Parathyroid adenoma (tissue), 2 donors: ENCODE data around the gene GRK1.

Experiments used
- H2AFZ ChIP-seq: fragments of 300-600 bp; sonication (generic); one replicate; pipeline ENCODE4 v1.7.0; 2017; ENCODE audit warnings: antibody characterized with exemption, mild to moderate bottlenecking
- H3K27ac ChIP-seq: fragments of 300-600 bp; sonication (generic); one replicate; pipeline ENCODE4 v1.7.0; 2017
- H3K27me3 ChIP-seq: fragments of 300-600 bp; sonication (generic); one replicate; pipeline ENCODE4 v1.7.0; 2017; ENCODE audit warnings: low read length; ENCODE audit not compliant: control insufficient read depth, insufficient read depth
- H3K36me3 ChIP-seq: fragments of 300-600 bp; sonication (generic); one replicate; pipeline ENCODE4 v1.7.0; 2017; ENCODE audit warnings: low read length; ENCODE audit not compliant: control insufficient read depth, insufficient read depth
- H3K4me1 ChIP-seq: fragments of 300-600 bp; sonication (generic); one replicate; pipeline ENCODE4 v1.7.0; 2017; ENCODE audit warnings: control low read depth
- H3K4me2 ChIP-seq: fragments of 300-600 bp; sonication (generic); one replicate; pipeline ENCODE4 v1.7.0; 2017; ENCODE audit warnings: low read length
- H3K4me3 ChIP-seq: fragments of 300-600 bp; sonication (generic); one replicate; pipeline ENCODE4 v1.7.0; 2017; ENCODE audit warnings: low read depth, low read length
- H3K79me2 ChIP-seq: fragments of 300-600 bp; sonication (generic); one replicate; pipeline ENCODE4 v1.7.0; 2017; ENCODE audit warnings: control low read depth
- H3K9ac ChIP-seq: fragments of 300-600 bp; sonication (generic); one replicate; pipeline ENCODE4 v1.7.0; 2017; ENCODE audit warnings: mild to moderate bottlenecking
- H3K9me3 ChIP-seq: fragments of 300-600 bp; sonication (generic); one replicate; pipeline ENCODE4 v1.7.0; 2017; ENCODE audit warnings: low read length; ENCODE audit not compliant: control insufficient read depth
- TF ChIP-seq, protein P1 (sequence below): fragments of 300-600 bp; sonication (generic); IDR thresholded peaks from one replicate; pipeline ENCODE4 v1.7.0; 2017; ENCODE audit warnings: antibody characterized with exemption, mild to moderate bottlenecking
- donor health status: primary hyperparathyroidism.

The GRK1 gene

DNA sequence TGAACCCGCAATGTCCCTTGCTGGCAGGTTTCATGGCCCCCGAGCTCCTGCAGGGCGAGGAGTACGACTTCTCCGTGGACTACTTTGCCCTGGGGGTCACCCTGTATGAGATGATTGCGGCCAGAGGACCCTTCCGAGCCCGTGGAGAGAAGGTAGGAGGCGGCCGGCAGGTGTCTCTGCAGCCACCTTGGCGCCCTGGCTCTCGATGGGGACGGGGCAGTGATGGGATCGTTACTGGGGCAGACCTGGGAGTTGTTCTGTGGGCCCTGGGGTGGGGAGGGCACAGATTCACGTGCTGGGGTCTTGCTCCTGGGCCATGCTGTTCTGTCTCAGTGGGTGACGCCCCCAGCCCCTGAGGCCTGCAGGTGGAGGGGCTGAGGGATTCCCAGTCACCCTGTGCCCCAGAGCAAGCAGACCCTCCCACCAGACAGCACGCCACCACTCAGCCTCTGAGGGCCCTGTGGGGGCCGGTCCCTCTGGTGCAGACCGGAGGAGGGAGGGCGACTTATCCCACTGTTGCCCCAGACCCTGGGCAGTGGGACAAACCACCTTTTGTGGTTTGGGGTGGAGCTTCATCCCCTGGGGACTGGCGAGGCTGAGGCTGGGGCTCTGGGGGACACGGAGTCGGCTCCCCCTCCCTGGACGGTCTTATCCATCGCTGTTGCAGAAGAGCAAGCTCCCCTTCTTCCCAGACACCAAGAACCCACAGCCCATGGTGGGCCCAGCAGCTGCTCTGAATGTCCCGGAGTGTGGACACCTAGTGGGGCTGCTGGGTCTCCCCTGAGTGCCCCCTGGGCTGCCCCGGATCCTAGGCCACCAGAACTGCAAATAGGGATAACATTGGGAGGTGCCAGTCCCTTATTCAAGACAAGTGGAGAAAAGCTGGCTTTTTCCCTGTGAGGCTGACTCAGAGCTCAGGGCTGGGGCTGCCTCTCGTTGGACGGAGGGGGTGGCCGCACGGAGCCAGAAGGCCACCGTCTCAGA, 64.5 kb downstream of the GRK1 start:
- H3K27me3 ChIP-seq: no peaks in the 10 kb centered on the region
- H2AFZ ChIP-seq: no peak overlapping the region
- no peaks in the 10 kb centered on the region for H3K4me1 ChIP-seq
- H3K9ac ChIP-seq: no peak overlapping the region
- H3K27ac ChIP-seq: no peak overlapping the region
- no peaks in the 10 kb centered on the region for H3K9me3 ChIP-seq
- H3K36me3 ChIP-seq: no peaks in the 10 kb centered on the region
- H3K4me2 ChIP-seq: no peak overlapping the region
- no peaks in the 10 kb centered on the region for H3K79me2 ChIP-seq
- TF ChIP-seq, protein P1, sequence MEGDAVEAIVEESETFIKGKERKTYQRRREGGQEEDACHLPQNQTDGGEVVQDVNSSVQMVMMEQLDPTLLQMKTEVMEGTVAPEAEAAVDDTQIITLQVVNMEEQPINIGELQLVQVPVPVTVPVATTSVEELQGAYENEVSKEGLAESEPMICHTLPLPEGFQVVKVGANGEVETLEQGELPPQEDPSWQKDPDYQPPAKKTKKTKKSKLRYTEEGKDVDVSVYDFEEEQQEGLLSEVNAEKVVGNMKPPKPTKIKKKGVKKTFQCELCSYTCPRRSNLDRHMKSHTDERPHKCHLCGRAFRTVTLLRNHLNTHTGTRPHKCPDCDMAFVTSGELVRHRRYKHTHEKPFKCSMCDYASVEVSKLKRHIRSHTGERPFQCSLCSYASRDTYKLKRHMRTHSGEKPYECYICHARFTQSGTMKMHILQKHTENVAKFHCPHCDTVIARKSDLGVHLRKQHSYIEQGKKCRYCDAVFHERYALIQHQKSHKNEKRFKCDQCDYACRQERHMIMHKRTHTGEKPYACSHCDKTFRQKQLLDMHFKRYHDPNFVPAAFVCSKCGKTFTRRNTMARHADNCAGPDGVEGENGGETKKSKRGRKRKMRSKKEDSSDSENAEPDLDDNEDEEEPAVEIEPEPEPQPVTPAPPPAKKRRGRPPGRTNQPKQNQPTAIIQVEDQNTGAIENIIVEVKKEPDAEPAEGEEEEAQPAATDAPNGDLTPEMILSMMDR: no peak
- H3K4me3 ChIP-seq: no peak overlapping the region

DNA sequence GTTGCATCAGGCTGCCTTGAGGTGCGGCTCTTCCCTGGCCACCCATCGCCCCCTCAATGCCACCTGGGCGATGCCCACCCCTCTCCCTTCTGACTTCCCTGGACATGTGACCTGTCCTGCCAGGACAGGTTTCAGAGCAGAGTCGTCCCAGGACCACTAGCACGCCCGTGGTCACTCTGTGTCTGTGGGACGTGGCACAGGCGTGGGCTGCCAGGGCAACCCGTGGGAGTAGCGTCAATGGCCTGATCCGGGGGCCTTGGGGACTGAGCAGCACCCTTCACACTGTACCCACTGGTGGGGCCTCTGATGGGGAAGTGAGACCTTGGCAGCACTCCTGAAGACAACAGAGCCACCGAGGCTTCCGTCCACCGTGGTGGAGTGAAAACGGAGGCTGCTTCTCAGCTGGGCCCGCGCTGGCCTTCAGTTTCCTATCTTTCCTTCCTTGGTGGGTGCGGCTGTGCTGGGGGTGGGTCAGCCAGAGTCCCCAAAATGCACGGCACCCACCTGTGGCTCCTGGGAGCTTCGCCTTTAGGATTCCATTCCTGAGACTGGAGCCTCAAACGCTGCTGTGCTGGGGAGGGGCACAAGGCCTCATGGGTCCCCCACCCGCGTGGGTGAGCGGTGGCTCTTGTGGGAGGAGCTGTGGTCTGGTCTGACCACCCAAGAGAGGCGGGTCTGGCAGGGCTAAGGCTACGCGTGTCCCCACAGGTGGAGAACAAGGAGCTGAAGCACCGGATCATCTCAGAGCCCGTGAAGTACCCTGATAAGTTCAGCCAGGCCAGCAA, 65.3 kb downstream of the GRK1 start:
- H3K4me2 ChIP-seq: no peak overlapping the region
- TF ChIP-seq, protein P1: no peak
- H2AFZ ChIP-seq: no peak overlapping the region
- no peak overlapping the region for H3K4me3 ChIP-seq
- H3K36me3 ChIP-seq: no peaks in the 10 kb centered on the region
- H3K9ac ChIP-seq: no peak overlapping the region
- H3K79me2 ChIP-seq: no peaks in the 10 kb centered on the region
- H3K4me1 ChIP-seq: no peaks in the 10 kb centered on the region
- no peaks in the 10 kb centered on the region for H3K27me3 ChIP-seq
- H3K27ac ChIP-seq: no peak overlapping the region
- no peaks in the 10 kb centered on the region for H3K9me3 ChIP-seq

DNA sequence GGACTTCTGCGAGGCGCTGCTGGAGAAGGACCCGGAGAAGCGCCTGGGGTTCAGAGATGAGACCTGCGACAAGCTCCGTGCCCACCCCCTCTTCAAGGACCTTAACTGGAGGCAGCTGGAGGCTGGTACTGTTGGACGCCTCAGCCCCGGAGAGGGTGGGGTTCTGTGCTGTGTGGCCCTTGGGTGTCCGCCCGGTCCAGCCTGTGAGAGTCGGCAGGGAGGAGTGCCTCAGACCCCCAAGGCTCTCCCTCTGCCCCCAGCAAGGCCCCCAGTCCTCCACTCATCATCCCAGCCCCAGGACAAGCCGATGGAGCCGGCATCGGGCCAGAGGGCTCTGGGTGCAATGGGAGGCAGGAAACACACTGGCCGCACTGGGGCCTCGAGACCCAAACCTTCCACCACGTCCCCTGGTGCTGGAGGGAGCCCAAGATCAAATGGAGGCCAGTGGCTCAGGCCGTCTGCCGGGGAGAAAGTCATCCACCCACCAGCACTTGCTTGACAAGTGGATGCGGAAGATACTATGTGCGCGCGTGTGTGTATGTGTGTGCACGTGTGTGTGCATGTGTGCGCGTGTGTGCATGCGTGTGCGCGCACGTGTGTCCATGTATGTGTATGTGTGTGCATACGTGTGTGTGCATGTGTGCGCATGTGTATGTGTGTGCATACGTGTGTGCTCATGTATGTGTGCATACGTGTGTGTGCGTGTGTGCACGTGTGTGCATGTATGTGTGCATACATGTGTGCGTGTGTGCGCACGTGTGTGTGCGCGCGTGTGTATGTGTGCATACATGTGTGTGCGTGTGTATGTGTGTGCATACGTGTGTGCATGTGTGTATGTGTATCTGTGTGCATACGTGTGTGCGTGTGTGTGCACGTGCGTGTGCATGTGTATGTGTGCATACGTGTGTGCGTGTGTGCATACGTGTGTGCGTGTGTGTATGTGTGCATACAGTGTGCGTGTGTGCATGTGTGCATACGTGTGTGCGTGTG, 66.2 kb downstream of the GRK1 start:
- no peaks in the 10 kb centered on the region for H3K36me3 ChIP-seq
- H3K9me3 ChIP-seq: no peaks in the 10 kb centered on the region
- no peaks in the 10 kb centered on the region for H3K27me3 ChIP-seq
- no peaks in the 10 kb centered on the region for H3K4me1 ChIP-seq
- no peak overlapping the region for H3K4me3 ChIP-seq
- no peak overlapping the region for H2AFZ ChIP-seq
- no peaks in the 10 kb centered on the region for H3K79me2 ChIP-seq
- H3K9ac ChIP-seq: no peak overlapping the region
- H3K27ac ChIP-seq: no peak overlapping the region
- TF ChIP-seq, protein P1: no peak
- H3K4me2 ChIP-seq: no peak overlapping the region

DNA sequence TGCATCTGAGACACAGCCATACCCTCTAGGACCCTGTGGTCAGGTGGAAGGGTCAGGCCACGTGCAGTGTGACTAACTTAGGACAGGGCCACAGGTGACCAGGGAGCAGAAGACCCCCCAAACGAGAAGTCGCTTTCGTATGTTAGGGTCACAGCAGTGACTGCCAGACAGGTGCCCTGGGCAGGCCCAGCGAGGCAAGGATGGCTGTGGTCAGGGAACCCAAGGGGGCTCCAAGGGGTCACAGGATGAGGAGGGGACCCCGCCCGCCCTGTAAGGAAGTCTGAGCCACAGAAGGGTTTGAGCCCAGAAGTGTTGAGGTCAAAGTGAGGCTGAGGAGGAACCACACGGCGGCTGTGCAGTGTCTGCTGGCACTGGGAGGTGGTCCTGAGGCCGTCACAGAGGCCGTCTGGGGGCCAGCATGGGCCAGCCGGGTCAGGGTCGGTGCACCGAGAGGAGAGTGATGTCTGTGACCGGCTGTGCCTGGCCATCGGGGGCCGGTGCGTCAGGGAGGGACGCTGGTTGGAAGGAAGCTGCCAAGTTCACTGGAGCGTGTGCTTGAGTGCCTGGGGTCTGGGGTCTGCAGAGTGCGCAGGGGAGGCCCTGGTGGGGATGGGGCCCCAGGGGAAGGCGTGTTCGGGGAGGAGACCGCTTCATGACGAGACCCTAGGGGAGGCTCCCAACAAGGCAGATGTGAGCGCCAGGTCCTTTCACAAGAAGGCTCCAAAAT, 67.2 kb downstream of the GRK1 start:
- Histone ChIP-seq H3K9ac (no peak overlapping the region), H3K36me3 (no peaks in the 10 kb centered on the region), H3K4me1 (no peaks in the 10 kb centered on the region), H3K27ac (no peak overlapping the region), H3K79me2 (no peaks in the 10 kb centered on the region), H3K4me3 (no peak overlapping the region), H2AFZ (no peak overlapping the region), H3K9me3 (no peaks in the 10 kb centered on the region), H3K4me2 (no peak overlapping the region), H3K27me3 (no peaks in the 10 kb centered on the region)
- TF ChIP-seq, protein P1: no peak
